Fibroblast of lung (primary cell): ENCODE data around the gene ZC3H12D. TPM values are rescaled to one million over a fixed set of nuclear protein-coding genes. Genes with fewer than 3 reads are reported as not detected.

Experiments
- DNase-seq, 2 donors: peaks; one replicate each; pipeline versions ENCODE4 v3.0.0 to v3.0.0-alpha.2; 2010; ENCODE audit warnings: low read depth in 2 of 2
- H2AFZ ChIP-seq: 2 replicates; pipeline ENCODE4 v1.5.1; 2012; ENCODE audit warnings: low read length, control low read depth, inconsistent platforms
- H3K27ac ChIP-seq: 2 replicates; pipeline ENCODE4 v1.5.1; 2011; ENCODE audit warnings: low read length, control low read depth; ENCODE audit not compliant: insufficient read depth
- H3K27me3 ChIP-seq: 2 replicates; pipeline ENCODE4 v1.5.1; 2011; ENCODE audit warnings: mild to moderate bottlenecking, low read length; ENCODE audit not compliant: control insufficient read depth, insufficient read depth
- H3K36me3 ChIP-seq: 2 replicates; pipeline ENCODE4 v1.5.1; 2011; ENCODE audit warnings: low read length; ENCODE audit not compliant: control insufficient read depth, insufficient read depth
- H3K4me1 ChIP-seq: 2 replicates; pipeline ENCODE4 v1.5.1; 2011; ENCODE audit warnings: low read length; ENCODE audit not compliant: control insufficient read depth, insufficient read depth; ENCODE audit errors: extremely low read depth
- H3K4me2 ChIP-seq: 2 replicates; pipeline ENCODE4 v1.5.1; 2011; ENCODE audit warnings: low read length, control low read depth; ENCODE audit not compliant: insufficient read depth; ENCODE audit errors: extremely low read depth
- H3K4me3 ChIP-seq, 4 experiments: fragments of 200-600 bp in 1 of 4; sonication (generic) in 1 of 4; replicated peaks in 1 of 4; 2 replicates each; pipeline ENCODE4 v1.5.1; 2011 to 2016; ENCODE audit warnings: low read length in 4 of 4, low read depth in 3 of 4, mild to moderate bottlenecking in 3 of 4, control low read depth in 2 of 4, inconsistent platforms in 1 of 4, mixed read lengths in 1 of 4; ENCODE audit not compliant: insufficient read depth in 1 of 4; ENCODE audit errors: control extremely low read depth in 1 of 4
- H3K79me2 ChIP-seq: 2 replicates; pipeline ENCODE4 v1.5.1; 2012; ENCODE audit warnings: mild to moderate bottlenecking, low read length, inconsistent platforms; ENCODE audit not compliant: control insufficient read depth, insufficient read depth
- H3K9ac ChIP-seq: 2 replicates; pipeline ENCODE4 v1.5.1; 2011; ENCODE audit warnings: mild to moderate bottlenecking, low read length, control low read depth; ENCODE audit not compliant: insufficient read depth
- H3K9me3 ChIP-seq: 2 replicates; pipeline ENCODE4 v1.5.1; 2012; ENCODE audit warnings: low read depth, low read length; ENCODE audit not compliant: control insufficient read depth, insufficient read depth
- H4K20me1 ChIP-seq: 2 replicates; pipeline ENCODE4 v1.5.1; 2011; ENCODE audit warnings: low read length; ENCODE audit not compliant: control insufficient read depth, insufficient read depth; ENCODE audit errors: extremely low read depth
- EZH2 ChIP-seq: IDR thresholded peaks from 2 replicates; pipeline ENCODE4 v1.5.1; 2012; ENCODE audit warnings: low read length, control low read depth, mild to moderate bottlenecking; ENCODE audit errors: missing control alignments
- polyA plus RNA-seq, 2 donors: library from polyadenylated mRNA; depleted of rRNA in 1 of 2; stranded (reverse) in 1 of 2; unstranded in 1 of 2; fragments of >200 nt; gene quantifications; 2 replicates each; pipeline ENCODE4 v1.2.1, GENCODE V29; 2011 to 2012; ENCODE audit warnings: missing spikeins in 1 of 2
- total RNA-seq: library from RNA; depleted of rRNA; stranded (reverse); fragments of >200 nt; gene quantifications from 2 replicates; pipeline ENCODE4 v1.2.1, GENCODE V29; 2014
- TF ChIP-seq, protein P1 (sequence below), 2 donors: IDR thresholded peaks in 1 of 2; conservative IDR thresholded peaks in 1 of 2; 1 replicate in 1 of 2; 2 replicates in 1 of 2; pipeline ENCODE4 v1.5.1; 2011 to 2012; ENCODE audit warnings: low read length in 2 of 2, control low read depth in 1 of 2, inconsistent platforms in 1 of 2, low read depth in 1 of 2, mild to moderate bottlenecking in 1 of 2

ZC3H12D gene
- total and polyA plus RNA-seq, 2 donors (not counting 1 experiment from before 2014, with no cell fraction given) = 0.01 to 0.17 TPM

GRCh38 chr6:149503872-149504271, 19.1 kb upstream of the ZC3H12D start:
- no peaks in the 10 kb centered on the region for H3K79me2 ChIP-seq
- H3K4me3 ChIP-seq = no peak overlapping the region
- H3K4me2 ChIP-seq = no peak overlapping the region
- no peaks in the 10 kb centered on the region for H3K9me3 ChIP-seq
- no peaks in the 10 kb centered on the region for H3K27me3 ChIP-seq
- H3K4me1 ChIP-seq = peaks cover 3% of the 10 kb centered on the region
- TF ChIP-seq EZH2 = no peak
- TF ChIP-seq, protein P1, sequence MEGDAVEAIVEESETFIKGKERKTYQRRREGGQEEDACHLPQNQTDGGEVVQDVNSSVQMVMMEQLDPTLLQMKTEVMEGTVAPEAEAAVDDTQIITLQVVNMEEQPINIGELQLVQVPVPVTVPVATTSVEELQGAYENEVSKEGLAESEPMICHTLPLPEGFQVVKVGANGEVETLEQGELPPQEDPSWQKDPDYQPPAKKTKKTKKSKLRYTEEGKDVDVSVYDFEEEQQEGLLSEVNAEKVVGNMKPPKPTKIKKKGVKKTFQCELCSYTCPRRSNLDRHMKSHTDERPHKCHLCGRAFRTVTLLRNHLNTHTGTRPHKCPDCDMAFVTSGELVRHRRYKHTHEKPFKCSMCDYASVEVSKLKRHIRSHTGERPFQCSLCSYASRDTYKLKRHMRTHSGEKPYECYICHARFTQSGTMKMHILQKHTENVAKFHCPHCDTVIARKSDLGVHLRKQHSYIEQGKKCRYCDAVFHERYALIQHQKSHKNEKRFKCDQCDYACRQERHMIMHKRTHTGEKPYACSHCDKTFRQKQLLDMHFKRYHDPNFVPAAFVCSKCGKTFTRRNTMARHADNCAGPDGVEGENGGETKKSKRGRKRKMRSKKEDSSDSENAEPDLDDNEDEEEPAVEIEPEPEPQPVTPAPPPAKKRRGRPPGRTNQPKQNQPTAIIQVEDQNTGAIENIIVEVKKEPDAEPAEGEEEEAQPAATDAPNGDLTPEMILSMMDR (conservative IDR thresholded peaks at IDR 0.05 in 1 of 2, IDR thresholded peaks at IDR 0.05 in 1 of 2; ENCODE audit: low read depth in 1 of 2, low read length in 2 of 2) = no peak
- no peaks in the 10 kb centered on the region for H4K20me1 ChIP-seq
- H3K9ac ChIP-seq = no peak overlapping the region
- no peak overlapping the region for H2AFZ ChIP-seq
- no peak overlapping the region for H3K27ac ChIP-seq
- H3K36me3 ChIP-seq = no peaks in the 10 kb centered on the region
- no peak for DNase-seq

GRCh38 chr6:149503276-149503675, 18.5 kb upstream of the ZC3H12D start:
- H4K20me1 ChIP-seq = no peaks in the 10 kb centered on the region
- no peak overlapping the region for H3K9ac ChIP-seq
- no peak overlapping the region for H3K4me3 ChIP-seq
- H3K79me2 ChIP-seq = no peaks in the 10 kb centered on the region
- no peaks in the 10 kb centered on the region for H3K36me3 ChIP-seq
- H3K27me3 ChIP-seq = no peaks in the 10 kb centered on the region
- no peak for DNase-seq
- peaks cover 3% of the 10 kb centered on the region for H3K4me1 ChIP-seq
- TF ChIP-seq, protein P1 (conservative IDR thresholded peaks at IDR 0.05 in 1 of 2, IDR thresholded peaks at IDR 0.05 in 1 of 2; ENCODE audit: low read depth in 1 of 2, low read length in 2 of 2) = no peak
- no peak for TF ChIP-seq EZH2
- H3K9me3 ChIP-seq = no peaks in the 10 kb centered on the region
- no peak overlapping the region for H2AFZ ChIP-seq
- H3K27ac ChIP-seq = no peak overlapping the region
- no peak overlapping the region for H3K4me2 ChIP-seq

GRCh38 chr6:149501768-149502167, 17.0 kb upstream of the ZC3H12D start:
- Histone ChIP-seq H3K4me3 (no peak overlapping the region), H3K27ac (no peak overlapping the region), H3K79me2 (no peaks in the 10 kb centered on the region), H3K9ac (no peak overlapping the region), H3K4me2 (no peak overlapping the region), H3K27me3 (no peaks in the 10 kb centered on the region), H2AFZ (no peak overlapping the region), H3K9me3 (no peaks in the 10 kb centered on the region), H3K4me1 (peaks cover 3% of the 10 kb centered on the region), H4K20me1 (no peaks in the 10 kb centered on the region), H3K36me3 (no peaks in the 10 kb centered on the region)
- DNase-seq = no peak
- TF ChIP-seq EZH2 = no peak
- TF ChIP-seq, protein P1 (conservative IDR thresholded peaks at IDR 0.05 in 1 of 2, IDR thresholded peaks at IDR 0.05 in 1 of 2; ENCODE audit: low read depth in 1 of 2, low read length in 2 of 2) = no peak
